Retina (tissue), 1 donor: ENCODE measurements around the gene C16orf86.

ENCODE experiments used
- DNase-seq: peaks from one replicate; pipeline ENCODE4 v3.0.0-alpha.2; 2016

C16orf86 gene

GRCh38 chr16:67653789-67654402, 12.7 kb upstream of the C16orf86 start:
- DNase-seq: no peak

- no peak for DNase-seq
Measured at GRCh38 chr16:67654403-67654911, 12.2 kb upstream of the C16orf86 start.

GRCh38 chr16:67655363-67655762, 11.3 kb upstream of the C16orf86 start:
- DNase-seq: no peak

GRCh38 chr16:67656344-67657016, 10.1 kb upstream of the C16orf86 start:
- no peak for DNase-seq

- no peak for DNase-seq
Measured at GRCh38 chr16:67657017-67657608, 9.5 kb upstream of the C16orf86 start.

GRCh38 chr16:67657751-67658518, 8.7 kb upstream of the C16orf86 start:
- DNase-seq: no peak

GRCh38 chr16:67658849-67659674, 7.6 kb upstream of the C16orf86 start:
- DNase-seq: no peak

GRCh38 chr16:67659675-67660563, 6.7 kb upstream of the C16orf86 start, which contains the start of gene ACD:
TSS of gene ACD (minus strand) at chr16:67660260. CDS start at chr16:67660220, 40 bp downstream.
- DNase-seq: peak; percentile 97

GRCh38 chr16:67660564-67661028, 6.0 kb upstream of the C16orf86 start, which contains the start of gene PARD6A:
TSS of gene PARD6A (plus strand) at chr16:67660960. CDS start at chr16:67661039, 79 bp downstream.
- peak; percentile 94 for DNase-seq

- DNase-seq: peak; percentile 84
Measured at GRCh38 chr16:67661101-67661761, 5.4 kb upstream of the C16orf86 start.

- DNase-seq: no peak
Measured at GRCh38 chr16:67661886-67662652, 4.5 kb upstream of the C16orf86 start.

- DNase-seq: no peak
Measured at GRCh38 chr16:67662653-67663010, 4.0 kb upstream of the C16orf86 start.

GRCh38 chr16:67663151-67663876, 3.3 kb upstream of the C16orf86 start:
- DNase-seq: no peak

- no peak for DNase-seq
Measured at GRCh38 chr16:67663877-67664222, 2.8 kb upstream of the C16orf86 start.

- no peak for DNase-seq
Measured at GRCh38 chr16:67664258-67664657, 2.4 kb upstream of the C16orf86 start.

GRCh38 chr16:67664871-67665270, 1.7 kb upstream of the C16orf86 start:
- no peak for DNase-seq

- no peak for DNase-seq
Measured at GRCh38 chr16:67665598-67665997, 1.0 kb upstream of the C16orf86 start.

GRCh38 chr16:67666032-67666551, 522 bp upstream of the C16orf86 start:
- peak; percentile 72 for DNase-seq

- DNase-seq: no peak
Measured at GRCh38 chr16:67667453-67667816, 821 bp downstream of the C16orf86 start.
